Raji (cell line): Measurements from ENCODE around the gene TXNL4A.

Experiments
- POLR2A ChIP-seq: IDR thresholded peaks from 2 replicates; pipeline ENCODE4 v1.6.1; 2011; ENCODE audit warnings: low read depth, low read length, control low read depth; ENCODE audit not compliant: insufficient read depth

TXNL4A gene

DNA sequence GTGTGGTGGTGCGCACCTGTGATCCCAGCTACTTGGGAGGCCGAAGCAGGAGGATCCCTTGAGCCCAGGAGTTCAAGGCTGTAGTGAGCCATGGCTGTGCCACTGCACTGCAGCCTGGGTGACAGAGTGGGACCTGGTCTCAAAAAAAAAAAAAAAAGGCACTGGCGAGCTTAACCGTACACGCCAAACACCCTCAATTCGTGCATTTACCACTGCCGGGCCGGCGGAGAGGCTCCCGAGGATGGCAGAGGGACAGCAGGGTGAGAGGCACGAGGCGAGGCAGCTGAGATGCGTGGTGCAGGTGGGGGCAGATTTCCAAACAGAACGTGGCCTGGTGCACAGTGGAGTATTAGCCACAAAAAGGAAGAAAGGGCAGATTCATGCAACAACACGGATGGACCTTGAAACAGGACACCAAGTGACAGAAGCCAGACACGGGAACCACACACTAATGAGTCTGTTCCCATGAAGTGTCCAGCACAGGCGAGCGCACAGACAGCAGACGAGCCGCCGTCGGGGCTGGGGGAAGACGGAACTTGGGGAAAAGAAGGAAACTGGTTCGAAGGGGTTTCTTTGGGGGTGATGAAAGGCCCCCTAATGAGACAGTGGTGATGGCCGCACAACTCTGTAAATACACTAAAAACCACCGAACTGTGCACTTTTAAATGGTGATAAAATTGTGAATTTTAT is 64.3 kb downstream of the TXNL4A start:
- TF ChIP-seq POLR2A = no peak

DNA sequence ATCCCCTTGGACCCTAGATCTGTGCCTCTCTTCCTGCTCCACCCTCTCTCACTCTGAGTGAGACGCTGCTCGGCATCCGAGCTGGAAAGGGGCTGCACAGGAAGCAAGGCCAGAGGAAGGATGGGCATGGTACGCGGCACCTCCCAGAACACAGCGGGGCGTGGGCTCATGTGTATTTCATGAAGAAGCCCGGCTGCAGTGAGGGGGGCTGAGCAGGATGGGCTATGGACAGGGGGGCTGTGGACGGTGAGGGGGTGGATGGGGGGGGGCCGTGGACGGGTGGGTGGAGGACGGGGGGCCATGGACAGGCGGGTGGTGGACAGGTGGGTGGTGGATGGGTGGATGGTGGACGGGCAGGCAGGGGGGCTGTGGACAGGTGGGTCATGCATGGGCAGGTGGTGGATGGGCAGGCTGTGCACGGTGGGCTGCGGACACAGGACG is 65.4 kb downstream of the TXNL4A start:
- no peak for TF ChIP-seq POLR2A

DNA sequence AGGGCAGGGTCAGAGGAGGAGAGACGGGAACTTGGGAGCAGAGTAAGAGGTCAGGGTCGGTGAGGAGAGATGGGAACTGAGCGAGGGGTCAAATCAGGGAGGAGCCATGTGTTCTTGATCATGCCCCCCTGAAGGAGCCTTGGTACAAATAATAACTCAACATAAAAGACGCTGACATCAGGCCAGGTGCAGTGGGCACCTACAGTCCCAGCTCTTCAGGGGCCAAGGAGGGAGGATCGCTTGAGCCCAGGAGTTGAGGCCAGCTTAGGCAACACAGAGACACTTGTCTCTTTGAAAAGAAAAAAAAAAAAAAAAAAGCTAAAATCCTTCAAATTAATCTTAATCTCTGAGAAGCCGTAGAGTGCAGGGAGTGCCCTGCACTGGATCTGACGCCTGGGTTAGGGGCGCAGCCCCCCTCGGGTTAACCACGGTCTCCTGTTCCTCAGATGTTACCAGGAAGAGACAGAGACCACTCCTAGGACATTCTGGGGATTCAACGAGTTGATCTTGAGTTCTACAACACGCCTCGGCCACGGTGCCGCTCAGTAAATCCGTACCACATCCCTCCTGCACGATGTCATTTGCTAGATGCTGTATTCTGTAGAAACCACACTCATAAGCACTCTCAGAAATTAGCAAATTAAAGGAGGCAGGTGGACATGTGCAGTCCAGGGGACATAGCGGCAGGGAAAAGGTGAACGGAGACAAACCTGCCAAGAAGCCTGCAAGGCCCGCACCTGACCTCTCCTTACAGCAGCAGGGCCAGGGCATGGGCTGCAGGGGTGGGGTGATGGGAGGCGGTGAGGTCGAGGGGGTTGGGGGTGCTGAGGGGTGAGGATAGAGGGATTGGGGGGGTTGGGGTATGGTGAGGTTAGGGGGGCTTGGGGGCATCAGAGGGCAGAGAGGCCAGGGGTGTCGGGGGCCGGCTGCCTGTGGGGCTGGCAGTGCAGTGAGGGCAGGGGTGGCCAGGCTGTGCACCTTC is 66.1 kb downstream of the TXNL4A start:
- no peak for TF ChIP-seq POLR2A
